GM12891 (cell line): ENCODE data around the gene TRPM3.

Experiments
- PAX5 ChIP-seq: IDR thresholded peaks from 2 replicates; pipeline ENCODE4 v1.6.1; 2011; ENCODE audit warnings: low read length, moderate library complexity, mild to moderate bottlenecking; ENCODE audit not compliant: insufficient read depth, severe bottlenecking
- POLR2A ChIP-seq: IDR thresholded peaks from 2 replicates; pipeline ENCODE4 v1.6.1; 2011; ENCODE audit warnings: low read depth, low read length, control low read depth
- POLR2AphosphoS5 ChIP-seq: IDR thresholded peaks from 2 replicates; pipeline ENCODE4 v1.6.1; 2011; ENCODE audit warnings: low read depth, low read length, control low read depth
- SPI1 ChIP-seq: IDR thresholded peaks from 2 replicates; pipeline ENCODE4 v1.6.1; 2011; ENCODE audit warnings: low read depth, low read length, control low read depth
- TAF1 ChIP-seq: IDR thresholded peaks from 2 replicates; pipeline ENCODE4 v1.6.1; 2011; ENCODE audit warnings: low read depth, low read length, control low read depth

- no peak for TF ChIP-seq PAX5
- no peak for TF ChIP-seq POLR2AphosphoS5
- no peak for TF ChIP-seq SPI1
- TF ChIP-seq POLR2A: no peak
- TF ChIP-seq TAF1: no peak
Observed at GRCh38 chr9:70567511-70567910, 553.9 kb downstream of the TRPM3 start.
